GM13977 (cell line): ENCODE data around the gene DDX25.

Experiments
- DNase-seq: peaks from one replicate; pipeline ENCODE4 v3.0.0; 2012; ENCODE audit warnings: low spot score
- in situ Hi-C: fragments of 300-500 bp; cut with MboI; formaldehyde crosslinking; loops from one replicate; pipeline ENCODE4 v1.12.0; 2022; ENCODE audit warnings: low sequenced_read_pairs, low pct_unique_long_range_greater_than_20kb, mixed read lengths, inconsistent platforms; ENCODE audit not compliant: unreplicated experiment
- TF ChIP-seq, protein P1 (sequence below): IDR thresholded peaks from 2 replicates; pipeline ENCODE4 v1.5.1; 2012; ENCODE audit warnings: mild to moderate bottlenecking, control low read depth; ENCODE audit not compliant: insufficient read depth; ENCODE audit errors: extremely low read depth, missing control alignments

The DDX25 gene

DNA sequence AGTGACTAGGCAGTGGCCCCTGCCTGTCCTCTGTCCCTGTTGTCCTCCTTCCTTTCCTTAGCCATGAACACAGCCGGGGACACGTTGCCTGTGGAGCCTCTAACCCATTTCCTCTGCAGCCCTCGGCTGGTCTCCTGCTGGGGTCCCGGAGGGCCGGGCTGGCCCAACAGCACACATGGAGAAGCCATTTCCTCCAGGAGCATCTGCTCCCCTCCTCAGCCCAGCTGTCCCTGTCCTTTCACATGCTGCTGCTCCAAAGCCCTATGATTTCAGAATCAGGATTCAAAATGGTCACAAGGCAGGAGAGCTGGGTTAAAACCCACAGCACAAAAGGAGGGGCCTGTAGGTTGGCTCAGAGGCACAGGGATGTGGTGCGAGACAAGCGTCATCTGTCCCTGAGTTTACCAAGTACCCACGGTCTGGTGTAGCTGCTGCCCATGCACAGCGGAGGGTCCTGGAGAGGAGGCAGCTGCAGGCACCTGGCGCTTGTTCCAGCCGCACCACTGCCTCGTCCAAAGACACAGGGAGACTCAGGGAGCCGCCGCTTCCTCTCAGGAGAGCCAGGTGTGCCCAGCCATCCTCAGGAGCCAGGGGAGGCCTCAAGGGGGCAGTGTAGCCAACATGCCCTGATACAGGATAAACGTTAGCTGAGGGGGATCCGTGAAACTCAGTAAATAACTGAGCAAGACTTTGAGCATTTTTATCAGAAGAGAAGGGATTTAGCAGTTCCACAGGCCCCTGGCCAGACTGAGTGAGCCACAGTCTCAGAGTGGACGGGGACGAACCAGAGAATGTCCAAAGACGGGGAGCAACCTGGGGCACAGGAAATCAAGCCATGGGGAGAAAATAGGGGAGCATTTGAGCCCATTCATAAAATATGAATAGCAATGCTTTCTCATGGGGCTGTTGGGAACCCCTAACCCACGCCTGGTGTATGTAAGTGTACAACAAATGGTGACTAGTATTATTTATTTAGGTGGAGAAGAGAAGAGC is 37.6 kb downstream of the DDX25 start:
- TF ChIP-seq, protein P1, sequence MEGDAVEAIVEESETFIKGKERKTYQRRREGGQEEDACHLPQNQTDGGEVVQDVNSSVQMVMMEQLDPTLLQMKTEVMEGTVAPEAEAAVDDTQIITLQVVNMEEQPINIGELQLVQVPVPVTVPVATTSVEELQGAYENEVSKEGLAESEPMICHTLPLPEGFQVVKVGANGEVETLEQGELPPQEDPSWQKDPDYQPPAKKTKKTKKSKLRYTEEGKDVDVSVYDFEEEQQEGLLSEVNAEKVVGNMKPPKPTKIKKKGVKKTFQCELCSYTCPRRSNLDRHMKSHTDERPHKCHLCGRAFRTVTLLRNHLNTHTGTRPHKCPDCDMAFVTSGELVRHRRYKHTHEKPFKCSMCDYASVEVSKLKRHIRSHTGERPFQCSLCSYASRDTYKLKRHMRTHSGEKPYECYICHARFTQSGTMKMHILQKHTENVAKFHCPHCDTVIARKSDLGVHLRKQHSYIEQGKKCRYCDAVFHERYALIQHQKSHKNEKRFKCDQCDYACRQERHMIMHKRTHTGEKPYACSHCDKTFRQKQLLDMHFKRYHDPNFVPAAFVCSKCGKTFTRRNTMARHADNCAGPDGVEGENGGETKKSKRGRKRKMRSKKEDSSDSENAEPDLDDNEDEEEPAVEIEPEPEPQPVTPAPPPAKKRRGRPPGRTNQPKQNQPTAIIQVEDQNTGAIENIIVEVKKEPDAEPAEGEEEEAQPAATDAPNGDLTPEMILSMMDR: peak; percentile 80
- in situ Hi-C loops: no loop called here
- peak; percentile 75 for DNase-seq

DNA sequence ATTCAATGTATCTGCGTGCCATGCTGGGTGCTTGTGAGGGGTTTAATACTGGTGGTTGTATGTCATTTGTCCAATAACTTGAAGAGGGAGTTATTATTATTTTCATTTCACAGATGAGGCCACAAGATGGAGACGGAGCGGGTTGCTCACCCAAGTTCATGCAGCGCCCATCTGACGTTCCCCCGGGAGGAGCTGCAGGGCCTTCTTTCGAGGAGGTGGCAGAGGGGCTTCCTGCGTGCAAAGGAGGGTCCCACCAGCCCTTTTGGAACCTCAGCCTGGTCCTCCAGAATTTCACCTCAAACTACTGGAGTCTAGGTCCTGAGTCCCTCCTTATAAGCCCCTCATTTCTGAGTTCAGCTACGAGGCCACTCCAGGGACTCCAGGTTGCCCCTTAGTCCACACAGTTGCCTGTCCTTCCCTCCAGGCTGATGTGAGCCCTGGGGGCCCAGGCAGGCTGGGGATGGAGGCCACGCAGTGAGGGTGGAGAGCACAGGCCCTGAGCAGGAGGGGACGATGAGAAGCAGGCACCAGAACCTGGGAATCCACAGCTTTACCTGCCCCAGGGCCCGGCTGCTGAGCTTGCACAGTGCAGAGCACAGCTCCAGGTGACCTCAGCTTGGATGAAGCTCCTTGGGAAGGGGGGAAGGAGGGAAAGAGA is 38.6 kb downstream of the DDX25 start:
- TF ChIP-seq, protein P1: no peak
- no peak for DNase-seq
- in situ Hi-C loops: no loop called here

DNA sequence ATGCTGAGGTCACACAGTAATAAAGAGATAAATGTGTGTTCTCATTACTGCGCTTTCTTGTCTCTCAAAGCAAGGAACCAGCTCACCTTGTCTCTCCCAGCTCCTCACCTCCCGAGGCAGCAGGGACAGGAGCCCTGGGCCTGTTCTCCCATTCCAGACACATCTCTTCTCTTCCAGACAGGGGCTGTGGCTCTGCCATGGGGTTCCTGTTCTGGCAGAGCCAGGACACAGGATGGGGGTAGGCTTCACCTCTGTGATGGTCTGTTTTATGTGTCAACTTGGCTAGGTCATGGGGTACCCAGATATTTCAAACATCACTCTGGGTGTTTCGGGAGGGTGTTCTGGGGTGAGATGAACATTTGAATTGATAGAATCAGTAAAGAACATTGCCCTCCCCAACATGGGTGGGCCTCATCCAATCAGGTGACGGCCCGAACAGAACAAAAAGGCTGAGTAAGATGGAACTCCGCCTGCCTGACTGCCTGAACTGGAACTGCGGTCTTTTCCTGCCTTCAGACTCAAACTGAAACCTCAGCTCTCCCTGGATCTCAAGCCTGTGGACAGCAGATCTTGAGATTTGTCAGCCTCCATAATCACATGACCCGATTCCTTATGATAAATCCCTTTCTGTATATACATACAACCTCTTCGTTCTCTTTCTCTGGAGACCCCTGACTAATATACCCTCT is 39.5 kb downstream of the DDX25 start:
- no peak for DNase-seq
- in situ Hi-C loops: no loop called here
- TF ChIP-seq, protein P1: no peak

GRCh38 chr11:125944350-125945010 is 40.2 kb downstream of the DDX25 start:
- TF ChIP-seq, protein P1: no peak
- in situ Hi-C loops: no loop called here
- no peak for DNase-seq

DNA sequence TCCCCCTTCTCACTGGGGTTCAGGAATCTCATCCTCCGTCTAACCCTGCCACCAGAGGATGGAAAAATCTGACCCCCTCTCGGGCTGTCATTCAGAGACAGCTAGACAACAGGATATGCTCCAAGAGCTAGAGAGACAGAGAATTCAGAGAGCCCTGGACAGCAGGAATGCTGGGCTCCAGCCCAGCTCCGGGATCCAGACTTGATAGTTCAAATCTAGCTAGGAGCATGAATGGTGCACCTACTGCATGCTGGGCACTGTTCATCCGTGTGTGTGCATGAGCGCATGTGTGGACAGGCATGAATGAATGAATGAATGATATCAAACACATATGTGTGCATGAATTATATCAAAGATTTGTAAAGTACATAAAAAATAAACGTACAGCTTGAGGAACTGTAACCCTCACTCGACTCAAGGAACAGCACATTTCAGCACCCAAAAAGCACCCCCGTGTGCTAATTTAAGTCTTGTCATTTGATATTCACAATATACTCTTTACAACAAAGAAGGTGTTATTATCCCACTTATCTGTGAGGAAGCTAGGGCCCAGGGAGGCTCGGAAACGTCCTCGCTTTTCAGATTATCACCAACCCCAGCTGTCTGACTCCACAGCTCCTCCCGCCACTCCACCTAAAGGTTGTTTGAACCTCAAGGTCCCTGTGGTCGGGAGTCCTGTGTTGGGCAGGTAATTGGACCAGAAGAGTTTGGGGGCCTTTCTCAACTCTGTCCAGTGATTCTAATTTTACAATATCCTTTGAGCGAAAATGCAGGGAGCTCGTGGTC is 40.9 kb downstream of the DDX25 start:
- TF ChIP-seq, protein P1: no peak
- in situ Hi-C loops: no loop called here
- DNase-seq: no peak
